Memory B cell (primary cell): ENCODE data around the gene BCAS3.
A peak's percentile ranks its signal among the peaks of the same experiment; 100 is the strongest.

Experiments
- ATAC-seq: fragments of 150-1000 bp; cut with Tn5 transposase; 2 replicates; pipeline ENCODE4 v1.10.0; 2021; ENCODE audit warnings: low read depth, mild to moderate bottlenecking, moderate library complexity
- DNase-seq, 2 donors: peaks; one replicate each; pipeline ENCODE4 v3.0.0; 2022; ENCODE audit warnings: low spot score in 2 of 2
- H3K27ac Mint-ChIP-seq: one replicate; pipeline ENCODE4 v1.8.0; 2022; ENCODE audit warnings: mild to moderate bottlenecking, moderate library complexity, mixed read lengths
- H3K27me3 Mint-ChIP-seq: one replicate; pipeline ENCODE4 v1.8.0; 2022; ENCODE audit warnings: mixed read lengths
- H3K36me3 Mint-ChIP-seq: one replicate; pipeline ENCODE4 v1.8.0; 2022; ENCODE audit warnings: mild to moderate bottlenecking, mixed read lengths
- H3K4me1 Mint-ChIP-seq: one replicate; pipeline ENCODE4 v1.8.0; 2022; ENCODE audit warnings: mixed read lengths
- H3K4me3 Mint-ChIP-seq: one replicate; pipeline ENCODE4 v1.8.0; 2022; ENCODE audit warnings: mild to moderate bottlenecking, moderate library complexity, mixed read lengths
- H3K9me3 Mint-ChIP-seq: one replicate; pipeline ENCODE4 v1.8.0; 2022; ENCODE audit warnings: mixed read lengths

BCAS3 gene

DNA sequence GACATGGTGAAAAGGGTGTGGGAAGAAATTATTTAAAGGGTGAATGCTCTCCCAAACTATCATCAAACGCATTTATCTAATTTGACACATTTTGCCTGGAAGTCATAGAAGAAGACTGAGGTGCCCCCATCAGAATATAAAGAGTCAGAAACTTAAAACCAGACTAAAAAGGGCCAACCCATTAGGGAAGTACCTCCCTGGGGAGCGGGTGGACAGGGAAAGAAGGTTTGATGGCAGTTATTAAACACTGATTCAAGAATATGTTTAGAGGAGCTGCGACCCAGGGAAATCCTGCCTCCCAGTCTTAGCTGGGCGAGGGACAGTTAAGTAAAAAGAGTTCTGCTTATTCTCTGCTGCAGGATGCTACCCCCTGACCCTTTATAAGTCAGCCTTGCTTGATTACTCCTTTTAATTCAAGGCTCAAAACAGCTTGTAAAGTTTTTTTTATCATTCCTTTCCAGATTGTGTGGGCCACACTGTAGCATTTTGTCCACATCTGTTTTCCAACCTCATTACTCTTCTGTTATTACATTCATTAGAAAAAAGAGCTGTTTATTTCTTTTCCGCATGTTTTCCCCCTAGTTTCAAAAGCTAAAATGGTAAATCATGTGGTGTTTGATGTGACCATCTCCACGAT, 583.5 kb downstream of the BCAS3 start:
- Mint-ChIP-seq H3K4me3 (no peak overlapping the region), H3K27ac (no peak overlapping the region), H3K27me3 (no peaks in the 10 kb centered on the region), H3K9me3 (no peaks in the 10 kb centered on the region), H3K4me1 (no peaks in the 10 kb centered on the region), H3K36me3 (no peaks in the 10 kb centered on the region)
- ATAC-seq (no peak), DNase-seq (no peak)

DNA sequence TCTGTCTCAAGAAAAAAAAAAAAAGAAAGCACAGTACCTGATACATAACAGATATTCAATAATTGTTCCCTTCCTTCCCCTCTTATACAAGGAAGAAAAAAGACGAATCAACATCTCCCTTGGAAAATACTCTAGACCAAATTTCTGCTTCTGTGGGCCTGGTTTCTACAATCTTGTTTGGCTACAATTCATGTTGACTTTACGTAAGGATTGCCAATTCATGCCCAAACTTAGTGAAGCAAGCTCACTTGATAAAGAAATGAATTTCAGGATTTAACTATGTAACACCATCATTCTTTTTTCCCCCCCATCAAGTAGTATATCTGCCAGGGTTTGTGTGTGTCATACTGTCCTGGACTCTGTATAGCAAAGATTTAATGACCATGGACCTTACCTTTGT, 587.7 kb downstream of the BCAS3 start:
- peaks cover 3% of the 10 kb centered on the region for H3K36me3 Mint-ChIP-seq
- H3K27ac Mint-ChIP-seq: no peak overlapping the region
- DNase-seq: no peak
- H3K4me1 Mint-ChIP-seq: no peaks in the 10 kb centered on the region
- H3K27me3 Mint-ChIP-seq: no peaks in the 10 kb centered on the region
- no peaks in the 10 kb centered on the region for H3K9me3 Mint-ChIP-seq
- H3K4me3 Mint-ChIP-seq: no peak overlapping the region
- ATAC-seq: no peak

DNA sequence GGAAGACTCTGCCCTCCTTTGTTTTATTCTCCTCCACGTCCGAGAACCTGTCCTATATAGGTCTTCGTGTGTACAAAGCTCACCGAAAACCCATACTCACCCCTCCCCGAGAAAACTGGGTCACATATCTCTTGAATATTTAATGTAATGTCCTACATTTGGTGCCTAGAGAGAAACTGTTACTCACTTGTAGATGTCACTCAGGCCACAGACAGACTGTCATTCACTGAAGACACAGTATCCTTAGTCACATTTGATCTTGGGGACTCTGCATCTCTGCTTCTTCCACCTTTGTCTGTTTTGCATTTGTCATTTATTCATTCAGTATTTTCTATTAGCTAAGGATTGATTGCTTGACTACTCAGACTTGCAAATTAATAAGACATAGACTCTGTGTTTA, 590.2 kb downstream of the BCAS3 start:
- no peak for DNase-seq
- Mint-ChIP-seq H3K4me3 (no peak overlapping the region), H3K9me3 (no peaks in the 10 kb centered on the region), H3K27ac (peak overlapping the region; percentile 25), H3K4me1 (peaks cover 3% of the 10 kb centered on the region), H3K27me3 (no peaks in the 10 kb centered on the region), H3K36me3 (peaks cover 3% of the 10 kb centered on the region)
- no peak for ATAC-seq

DNA sequence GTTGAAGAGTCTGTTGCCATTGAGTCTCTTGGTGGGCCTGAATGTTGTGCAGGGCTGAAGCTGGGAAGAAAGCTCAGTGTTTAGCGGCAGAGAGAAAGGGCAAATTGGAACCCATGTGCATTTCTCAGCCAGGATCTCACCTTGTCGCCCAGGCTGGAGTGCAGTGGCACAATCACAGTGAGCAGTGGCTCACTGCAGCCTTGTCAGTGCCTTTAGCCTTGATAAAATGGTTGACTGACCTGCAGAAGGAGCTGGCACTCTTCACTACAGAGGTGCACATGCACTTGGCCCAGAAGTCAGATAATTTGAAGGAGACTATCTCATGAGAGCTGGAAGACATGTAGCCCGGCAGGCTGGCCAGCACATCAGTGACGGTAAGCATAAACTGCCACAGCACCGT, 597.7 kb downstream of the BCAS3 start:
- ATAC-seq (no peak), DNase-seq (no peak)
- Mint-ChIP-seq H3K27me3 (no peaks in the 10 kb centered on the region), H3K9me3 (no peaks in the 10 kb centered on the region), H3K4me3 (no peak overlapping the region), H3K27ac (no peak overlapping the region), H3K4me1 (peaks cover 12% of the 10 kb centered on the region), H3K36me3 (peaks cover 3% of the 10 kb centered on the region)

DNA sequence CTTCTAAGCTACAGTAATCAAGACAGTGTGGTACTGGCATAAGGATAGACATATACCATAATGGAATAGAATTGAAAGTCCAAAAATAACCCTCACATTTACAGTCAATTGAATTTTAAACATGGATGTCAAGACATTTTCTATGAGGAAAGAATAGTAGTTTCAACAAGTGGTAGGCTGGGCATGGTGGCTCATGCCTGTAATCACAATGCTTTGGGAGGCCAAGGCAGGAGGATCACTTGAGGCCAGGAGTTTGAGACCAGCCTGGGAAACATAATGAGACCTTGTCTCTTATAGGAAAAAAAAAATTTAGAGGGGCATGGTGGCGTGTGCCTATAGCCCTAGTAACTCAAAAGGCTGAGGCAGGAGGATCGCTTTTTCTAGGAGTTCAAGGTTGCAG, 599.2 kb downstream of the BCAS3 start:
- no peak for DNase-seq
- H3K27me3 Mint-ChIP-seq: no peaks in the 10 kb centered on the region
- no peak for ATAC-seq
- no peak overlapping the region for H3K27ac Mint-ChIP-seq
- H3K9me3 Mint-ChIP-seq: no peaks in the 10 kb centered on the region
- peaks cover 5% of the 10 kb centered on the region for H3K36me3 Mint-ChIP-seq
- H3K4me3 Mint-ChIP-seq: no peak overlapping the region
- peaks cover 12% of the 10 kb centered on the region for H3K4me1 Mint-ChIP-seq

DNA sequence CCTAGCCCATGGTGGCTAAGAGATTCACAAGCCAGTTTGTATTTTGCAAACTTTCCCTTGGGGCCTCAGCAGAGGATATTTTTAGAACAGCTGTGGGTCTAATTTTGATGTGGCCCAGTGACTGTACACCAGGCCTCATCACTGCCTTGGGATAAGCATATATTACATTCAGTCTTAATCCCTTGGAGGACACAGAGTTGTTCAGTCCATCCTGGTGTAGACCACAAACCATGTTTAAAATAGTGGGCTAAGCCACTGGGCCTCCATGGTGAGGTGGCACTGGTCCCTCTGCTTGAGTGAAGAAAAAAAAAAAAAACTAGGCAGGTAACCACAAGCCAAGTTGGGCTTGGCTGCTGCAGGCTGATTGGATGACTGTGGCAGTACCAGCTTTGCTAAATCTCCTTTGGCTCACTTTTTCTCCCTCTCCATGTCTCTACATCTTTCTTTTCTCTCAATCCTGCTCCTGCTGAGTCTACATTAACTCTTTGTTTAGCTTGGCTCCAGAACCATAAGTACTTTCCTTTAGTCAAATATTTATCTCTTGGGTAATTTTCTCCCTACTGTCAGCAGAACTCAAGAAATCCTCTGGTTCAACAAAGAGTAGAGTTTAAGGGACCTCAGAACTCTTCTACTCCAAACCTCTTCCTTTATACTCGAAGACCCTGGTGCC, 602.0 kb downstream of the BCAS3 start:
- Mint-ChIP-seq H3K27ac (no peak overlapping the region), H3K36me3 (peaks cover 13% of the 10 kb centered on the region)
- no peak for ATAC-seq

DNA sequence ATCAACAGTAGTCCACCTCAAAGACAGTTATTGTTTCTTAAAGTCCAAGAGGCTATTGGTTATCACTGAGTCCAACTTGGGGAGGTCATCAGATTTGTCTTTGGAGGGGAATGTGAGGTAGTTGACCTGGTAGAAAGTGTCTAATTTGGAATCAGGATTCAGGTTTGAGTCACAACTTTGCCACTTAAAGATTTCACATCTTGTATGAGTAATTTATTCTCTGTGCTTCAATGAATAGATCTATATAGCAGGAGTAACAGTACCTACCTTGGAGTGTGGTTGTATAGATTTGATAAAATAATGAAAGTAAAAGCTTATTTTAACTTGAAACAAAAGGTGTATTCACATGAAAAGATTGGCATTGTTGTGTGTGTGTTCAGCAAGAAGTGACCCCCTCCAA, 602.7 kb downstream of the BCAS3 start:
- H3K4me3 Mint-ChIP-seq: no peak overlapping the region
- ATAC-seq: no peak
- no peaks in the 10 kb centered on the region for H3K9me3 Mint-ChIP-seq
- no peak overlapping the region for H3K27ac Mint-ChIP-seq
- DNase-seq: no peak
- H3K36me3 Mint-ChIP-seq: peaks cover 13% of the 10 kb centered on the region
- H3K4me1 Mint-ChIP-seq: peaks cover 9% of the 10 kb centered on the region
- H3K27me3 Mint-ChIP-seq: no peaks in the 10 kb centered on the region

More for the DNA sequence above, 602.0 kb downstream of the BCAS3 start:
- Mint-ChIP-seq H3K4me1 (peaks cover 9% of the 10 kb centered on the region), H3K27me3 (no peaks in the 10 kb centered on the region), H3K9me3 (no peaks in the 10 kb centered on the region), H3K4me3 (no peak overlapping the region)
- no peak for DNase-seq

DNA sequence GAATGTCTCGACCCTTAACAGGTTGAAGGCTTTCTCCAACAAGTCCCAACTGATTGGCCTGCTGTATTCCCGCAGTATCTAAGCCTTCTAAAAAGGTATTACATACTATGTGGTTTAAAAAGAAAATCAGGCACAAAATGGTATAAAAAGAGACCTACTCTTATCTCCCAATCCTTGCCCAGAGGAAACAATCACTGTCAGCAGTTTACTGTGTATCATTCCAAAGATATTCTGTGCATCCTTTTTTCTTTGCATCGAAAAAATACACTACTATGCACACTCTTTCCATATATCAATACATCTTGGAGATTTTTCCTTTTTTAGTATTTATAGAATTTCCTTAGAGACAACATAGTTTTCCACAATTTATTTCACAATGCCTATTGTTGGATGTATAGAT, 603.2 kb downstream of the BCAS3 start:
- Mint-ChIP-seq H3K9me3 (no peaks in the 10 kb centered on the region), H3K36me3 (peaks cover 13% of the 10 kb centered on the region), H3K27me3 (no peaks in the 10 kb centered on the region), H3K27ac (no peak overlapping the region), H3K4me3 (no peak overlapping the region), H3K4me1 (peaks cover 9% of the 10 kb centered on the region)
- no peak for DNase-seq
- no peak for ATAC-seq

DNA sequence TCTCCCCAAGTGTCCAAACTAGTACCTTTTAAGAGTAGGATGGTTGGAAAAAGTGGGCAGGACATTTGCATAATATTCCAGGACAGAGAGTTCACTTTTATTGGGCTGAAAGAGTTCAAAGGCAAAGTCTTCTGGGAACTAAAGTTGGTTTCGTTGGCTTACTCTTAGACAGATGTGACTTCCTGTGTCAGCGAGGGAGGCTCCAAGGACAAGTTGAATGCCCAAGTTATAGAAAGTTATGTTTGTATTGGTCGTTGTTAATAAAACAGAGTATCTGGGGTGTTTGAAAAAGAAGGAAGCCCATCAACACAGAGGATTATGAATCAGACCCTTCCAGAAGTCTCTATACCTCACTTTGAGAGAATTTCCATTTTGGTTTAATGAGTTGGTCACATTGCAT, 604.7 kb downstream of the BCAS3 start:
- ATAC-seq: no peak
- peaks cover 11% of the 10 kb centered on the region for H3K36me3 Mint-ChIP-seq
- H3K27me3 Mint-ChIP-seq: no peaks in the 10 kb centered on the region
- peaks cover 9% of the 10 kb centered on the region for H3K4me1 Mint-ChIP-seq
- no peaks in the 10 kb centered on the region for H3K9me3 Mint-ChIP-seq
- DNase-seq: no peak
- no peak overlapping the region for H3K4me3 Mint-ChIP-seq
- H3K27ac Mint-ChIP-seq: no peak overlapping the region

DNA sequence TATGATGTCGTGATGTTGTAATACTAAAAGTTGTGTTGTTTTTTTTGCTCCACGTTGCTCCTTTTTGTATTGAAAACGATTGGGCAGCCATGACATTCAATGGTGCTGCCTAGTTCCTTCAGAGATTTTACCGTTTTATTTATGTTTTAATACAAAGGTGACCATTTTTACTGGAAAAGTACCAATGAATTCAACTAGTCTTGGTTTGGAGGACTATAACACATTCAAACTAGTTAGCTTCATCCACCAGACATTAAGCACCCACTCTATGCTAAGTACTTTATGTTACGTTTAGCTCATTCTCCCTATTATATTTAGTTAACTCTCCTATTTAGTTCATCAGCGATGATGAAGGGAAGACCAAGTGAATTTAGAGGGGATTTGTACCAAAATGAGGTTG, 605.4 kb downstream of the BCAS3 start:
- no peak for ATAC-seq
- H3K27me3 Mint-ChIP-seq: no peaks in the 10 kb centered on the region
- no peak overlapping the region for H3K27ac Mint-ChIP-seq
- H3K4me1 Mint-ChIP-seq: peaks cover 9% of the 10 kb centered on the region
- no peak overlapping the region for H3K4me3 Mint-ChIP-seq
- DNase-seq: no peak
- H3K36me3 Mint-ChIP-seq: peaks cover 11% of the 10 kb centered on the region
- H3K9me3 Mint-ChIP-seq: no peaks in the 10 kb centered on the region

DNA sequence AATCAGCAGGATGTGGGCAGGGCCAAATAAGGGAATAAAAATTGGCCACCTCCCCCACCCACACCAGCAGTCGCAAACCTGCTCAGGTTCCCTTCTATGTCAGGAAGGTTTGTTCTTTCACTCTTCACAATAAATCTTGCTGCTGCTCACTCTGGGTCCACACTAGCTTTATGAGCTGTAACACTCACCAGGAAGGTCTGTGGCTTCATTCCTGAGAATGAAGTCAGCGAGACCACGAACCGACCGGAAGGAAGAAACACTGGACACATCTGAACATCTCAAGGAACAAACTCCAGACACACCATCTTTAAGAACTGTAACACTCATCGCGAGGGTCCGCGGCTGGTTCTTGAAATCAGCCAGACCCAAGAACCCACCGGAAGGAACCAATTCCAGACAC, 606.5 kb downstream of the BCAS3 start:
- ATAC-seq (no peak), DNase-seq (no peak)
- no peak overlapping the region for H3K4me3 Mint-ChIP-seq
- peaks cover 11% of the 10 kb centered on the region for H3K36me3 Mint-ChIP-seq
- no peaks in the 10 kb centered on the region for H3K9me3 Mint-ChIP-seq
- H3K27me3 Mint-ChIP-seq: no peaks in the 10 kb centered on the region
- peaks cover 5% of the 10 kb centered on the region for H3K4me1 Mint-ChIP-seq
- no peak overlapping the region for H3K27ac Mint-ChIP-seq

DNA sequence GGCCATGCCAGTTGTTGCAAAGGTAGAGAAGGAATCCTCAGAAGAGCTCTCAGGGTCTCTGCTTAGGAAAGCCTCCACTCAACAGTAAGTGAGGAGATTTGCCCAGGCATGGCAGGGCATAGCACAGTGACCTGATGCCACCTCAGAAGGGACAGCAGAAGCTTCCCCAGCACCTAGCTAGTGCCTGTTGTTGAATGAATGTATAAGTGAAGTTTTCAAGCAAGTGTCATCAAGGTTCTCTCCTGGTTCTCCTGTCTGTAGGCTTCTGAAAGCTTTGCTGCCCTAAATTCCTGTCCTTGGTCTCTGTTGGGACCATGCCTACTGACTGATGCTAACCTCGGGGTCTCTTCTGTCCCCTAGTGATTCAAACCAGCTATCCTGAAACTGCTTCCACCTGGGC, 607.1 kb downstream of the BCAS3 start:
- no peak overlapping the region for H3K4me3 Mint-ChIP-seq
- no peaks in the 10 kb centered on the region for H3K9me3 Mint-ChIP-seq
- ATAC-seq (no peak), DNase-seq (no peak)
- H3K27me3 Mint-ChIP-seq: no peaks in the 10 kb centered on the region
- peaks cover 10% of the 10 kb centered on the region for H3K36me3 Mint-ChIP-seq
- H3K4me1 Mint-ChIP-seq: peaks cover 2% of the 10 kb centered on the region
- H3K27ac Mint-ChIP-seq: no peak overlapping the region

DNA sequence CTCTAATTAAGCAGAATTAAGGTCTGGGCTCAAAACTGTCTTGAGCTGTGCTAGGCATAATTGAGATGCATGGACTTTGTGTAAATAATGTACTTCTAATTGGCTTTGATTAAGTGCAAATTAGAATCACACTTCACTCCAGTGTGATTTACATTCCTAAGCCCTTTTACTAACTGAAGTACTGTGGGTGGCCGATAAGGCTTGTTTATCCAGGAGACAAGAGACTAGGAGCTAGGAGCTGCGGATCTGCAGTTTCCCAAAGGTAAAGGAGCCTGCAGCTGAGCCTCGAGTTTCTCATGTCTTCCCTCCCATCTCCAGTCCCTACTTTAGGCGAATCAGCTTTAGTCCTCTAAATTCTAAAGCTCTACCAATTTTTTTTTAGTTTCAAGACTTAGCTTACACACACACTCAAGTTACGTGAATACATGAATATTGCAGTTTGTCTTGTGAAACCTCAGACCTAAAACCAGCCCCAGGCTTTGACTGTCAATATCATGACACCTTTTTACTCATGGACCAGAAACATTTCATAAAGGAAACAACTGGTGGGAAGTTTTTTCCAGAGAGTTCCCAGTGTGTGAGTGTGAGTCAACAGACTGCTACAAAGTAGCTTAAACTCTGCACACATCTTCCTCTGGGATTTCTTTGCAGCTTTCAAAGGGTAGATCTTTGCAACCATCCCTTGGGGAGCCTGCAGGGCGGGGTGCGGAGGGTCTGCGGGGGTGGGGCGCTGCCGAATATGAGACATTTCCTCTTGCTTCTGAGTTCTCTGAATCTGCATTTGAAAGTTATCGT, 608.1 kb downstream of the BCAS3 start:
- Mint-ChIP-seq H3K27me3 (no peaks in the 10 kb centered on the region), H3K4me3 (no peak overlapping the region), H3K27ac (no peak overlapping the region), H3K36me3 (peaks cover 10% of the 10 kb centered on the region), H3K9me3 (no peaks in the 10 kb centered on the region), H3K4me1 (no peaks in the 10 kb centered on the region)
- ATAC-seq (no peak), DNase-seq (no peak)

DNA sequence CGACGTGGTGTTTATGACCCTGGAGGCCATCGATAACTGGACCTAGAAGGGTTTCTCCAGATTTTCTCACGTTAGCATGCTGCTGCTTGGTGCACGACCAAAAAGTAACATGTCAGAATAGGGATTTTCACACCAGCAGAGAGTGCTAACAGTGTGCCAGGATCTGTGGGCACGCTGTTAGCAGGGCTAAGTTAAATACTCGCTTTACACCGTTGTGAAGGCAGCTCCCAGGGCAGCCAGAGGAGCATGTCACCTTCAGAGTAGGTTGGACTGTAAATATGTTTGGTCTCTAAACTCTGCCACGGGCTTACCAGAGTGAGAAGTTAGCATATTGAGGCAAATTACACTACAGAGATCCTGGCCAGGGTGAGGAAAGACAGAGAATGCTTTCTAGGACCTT, 608.8 kb downstream of the BCAS3 start:
- no peak for DNase-seq
- H3K4me3 Mint-ChIP-seq: no peak overlapping the region
- H3K27me3 Mint-ChIP-seq: no peaks in the 10 kb centered on the region
- no peaks in the 10 kb centered on the region for H3K4me1 Mint-ChIP-seq
- ATAC-seq: no peak
- H3K36me3 Mint-ChIP-seq: peaks cover 10% of the 10 kb centered on the region
- H3K27ac Mint-ChIP-seq: no peak overlapping the region
- no peaks in the 10 kb centered on the region for H3K9me3 Mint-ChIP-seq
